Lower lobe of right lung (tissue), 2 donors: Measurements from ENCODE around the gene CCL5. TPM values are rescaled to one million over a fixed set of nuclear protein-coding genes. Genes with fewer than 3 reads are reported as not detected.

Source experiments
- ATAC-seq, 2 donors: fragments of 200-7000 bp; cut with Tn5 transposase; one replicate each; pipeline ENCODE4 v1.9.1; 2020 to 2022; ENCODE audit warnings: mild to moderate bottlenecking in 2 of 2, moderate library complexity in 2 of 2
- DNase-seq: peaks from one replicate; pipeline ENCODE4 v3.0.0-alpha.2; 2020
- H3K27ac ChIP-seq: fragments of 200-600 bp; one replicate; pipeline ENCODE4 v1.8.0; 2022
- H3K27me3 ChIP-seq: fragments of 200-600 bp; one replicate; pipeline ENCODE4 v1.8.0; 2022; ENCODE audit warnings: low read depth
- H3K36me3 ChIP-seq: fragments of 200-600 bp; one replicate; pipeline ENCODE4 v1.8.0; 2022; ENCODE audit warnings: mild to moderate bottlenecking
- H3K4me1 ChIP-seq: fragments of 200-600 bp; one replicate; pipeline ENCODE4 v1.8.0; 2022
- H3K4me3 ChIP-seq: fragments of 200-600 bp; one replicate; pipeline ENCODE4 v1.8.0; 2022; ENCODE audit warnings: mild to moderate bottlenecking
- H3K9me3 ChIP-seq: fragments of 200-600 bp; one replicate; pipeline ENCODE4 v1.8.0; 2022
- CTCF ChIP-seq: fragments of 200-600 bp; IDR thresholded peaks from one replicate; pipeline ENCODE4 v1.8.0; 2022; ENCODE audit warnings: antibody characterized with exemption, mild to moderate bottlenecking
- intact Hi-C: fragments of 100-400 bp; cut with DNase I; formaldehyde crosslinking; loops from one replicate; pipeline ENCODE4 v1.11.0; 2022
- total RNA-seq: library from RNA; stranded (reverse); fragmentation: NEBNext Ultra II Directional; extraction: Animal tissue kit (Norgen Biotek cat#: 25700); gene quantifications from one replicate; pipeline ENCODE4 v1.2.1, GENCODE V29; 2021
- donor health status: DM: no; HTN: yes; CAD: no; lungs with severe emphysema.

Gene CCL5
- total RNA-seq, 1 donor from 2014 or later: 18.2 TPM

- TF ChIP-seq CTCF: no peak
- Histone ChIP-seq H3K27ac (no peak overlapping the region), H3K4me3 (no peak overlapping the region), H3K9me3 (no peaks in the 10 kb centered on the region), H3K4me1 (no peaks in the 10 kb centered on the region), H3K36me3 (peaks cover 100% of the 10 kb centered on the region), H3K27me3 (no peaks in the 10 kb centered on the region)
- no peak for DNase-seq
- ATAC-seq: no peak
- intact Hi-C loops: no loop called here
Observed at GRCh38 chr17:35841101-35841500, 39.1 kb downstream of the CCL5 start.

- no peak for TF ChIP-seq CTCF
- Histone ChIP-seq H3K36me3 (peaks cover 98% of the 10 kb centered on the region), H3K4me1 (no peaks in the 10 kb centered on the region), H3K9me3 (no peaks in the 10 kb centered on the region), H3K27ac (no peak overlapping the region), H3K27me3 (no peaks in the 10 kb centered on the region), H3K4me3 (no peak overlapping the region)
- no peak for DNase-seq
- ATAC-seq: no peak
- intact Hi-C loops: no loop called here
Observed at GRCh38 chr17:35825206-35825605, 55.0 kb downstream of the CCL5 start.

Other genes starting within 250 kb of the CCL5 start
- 1.9 TPM for gene RASL10B, start 148.7 kb downstream of the CCL5 start, total RNA-seq
- gene GAS2L2, start 127.1 kb downstream of the CCL5 start, total RNA-seq: 3.1 TPM
- gene C17orf50, start 119.5 kb downstream of the CCL5 start, total RNA-seq: not detected
- gene MMP28, start 84.7 kb downstream of the CCL5 start, total RNA-seq: 40.9 TPM
- 143 TPM for gene TAF15, start 70.9 kb downstream of the CCL5 start, total RNA-seq
- 0.21 TPM for gene HEATR9, start 11.5 kb downstream of the CCL5 start, total RNA-seq
- not detected for gene RDM1, start 50.4 kb upstream of the CCL5 start, total RNA-seq
- not detected for gene LYZL6, start 63.4 kb upstream of the CCL5 start, total RNA-seq
- gene CCL16, start 101.1 kb upstream of the CCL5 start, total RNA-seq: 0.50 TPM
- 20.7 TPM for gene CCL14, start 106.4 kb upstream of the CCL5 start, total RNA-seq
- 0.50 TPM for gene CCL15, start 121.2 kb upstream of the CCL5 start, total RNA-seq
- gene CCL23, start 137.6 kb upstream of the CCL5 start, total RNA-seq: 5.1 TPM
- gene CCL18, start 183.9 kb upstream of the CCL5 start, total RNA-seq: 146 TPM
- 8.5 TPM for gene CCL3, start 209.8 kb upstream of the CCL5 start, total RNA-seq
- 11.9 TPM for gene CCL4, start 223.5 kb upstream of the CCL5 start, total RNA-seq